Lower lobe of right lung (tissue), 2 donors: ENCODE data around the gene COMMD4. TPM values are rescaled to one million over a fixed set of nuclear protein-coding genes. Genes with fewer than 3 reads are reported as not detected.
"Not testable (repeated sequence)": the region's sequence is repeated elsewhere in the genome, so short reads cannot be mapped to it uniquely, and the experiment has no call there.

Source experiments
- ATAC-seq, 2 donors: fragments of 200-7000 bp; cut with Tn5 transposase; one replicate each; pipeline ENCODE4 v1.9.1; 2020 to 2022; ENCODE audit warnings: mild to moderate bottlenecking in 2 of 2, moderate library complexity in 2 of 2
- DNase-seq: peaks from one replicate; pipeline ENCODE4 v3.0.0-alpha.2; 2020
- H3K27ac ChIP-seq: fragments of 200-600 bp; one replicate; pipeline ENCODE4 v1.8.0; 2022
- H3K27me3 ChIP-seq: fragments of 200-600 bp; one replicate; pipeline ENCODE4 v1.8.0; 2022; ENCODE audit warnings: low read depth
- H3K36me3 ChIP-seq: fragments of 200-600 bp; one replicate; pipeline ENCODE4 v1.8.0; 2022; ENCODE audit warnings: mild to moderate bottlenecking
- H3K4me1 ChIP-seq: fragments of 200-600 bp; one replicate; pipeline ENCODE4 v1.8.0; 2022
- H3K4me3 ChIP-seq: fragments of 200-600 bp; one replicate; pipeline ENCODE4 v1.8.0; 2022; ENCODE audit warnings: mild to moderate bottlenecking
- H3K9me3 ChIP-seq: fragments of 200-600 bp; one replicate; pipeline ENCODE4 v1.8.0; 2022
- intact Hi-C: fragments of 100-400 bp; cut with DNase I; formaldehyde crosslinking; loops from one replicate; pipeline ENCODE4 v1.11.0; 2022
- total RNA-seq: library from RNA; stranded (reverse); fragmentation: NEBNext Ultra II Directional; extraction: Animal tissue kit (Norgen Biotek cat#: 25700); gene quantifications from one replicate; pipeline ENCODE4 v1.2.1, GENCODE V29; 2021
- TF ChIP-seq, protein P1 (sequence below): fragments of 200-600 bp; IDR thresholded peaks from one replicate; pipeline ENCODE4 v1.8.0; 2022; ENCODE audit warnings: antibody characterized with exemption, mild to moderate bottlenecking
- donor health status: DM: no; HTN: yes; CAD: no; lungs with severe emphysema.

COMMD4 gene
- total RNA-seq, 1 donor from 2014 or later = 59.0 TPM

DNA sequence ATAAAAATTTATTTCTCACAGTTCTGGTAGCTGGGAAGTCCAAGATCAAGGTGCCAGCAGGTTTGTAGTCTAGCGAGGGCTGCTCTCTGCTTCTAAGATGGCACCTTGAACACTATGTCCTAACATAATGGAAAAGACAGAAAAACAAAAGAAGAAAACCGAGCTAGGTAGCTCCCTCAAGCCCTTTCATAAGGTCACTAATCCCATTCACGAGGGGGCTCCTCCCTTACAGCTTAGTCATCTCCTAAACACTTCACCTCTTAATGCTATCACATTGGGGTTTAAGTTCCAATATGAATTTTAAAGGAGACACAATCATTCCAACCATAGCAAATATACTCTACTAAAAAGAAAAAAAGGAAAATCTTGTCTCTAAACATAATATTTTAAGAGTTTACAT, 29.7 kb upstream of the COMMD4 start:
- TF ChIP-seq, protein P1, sequence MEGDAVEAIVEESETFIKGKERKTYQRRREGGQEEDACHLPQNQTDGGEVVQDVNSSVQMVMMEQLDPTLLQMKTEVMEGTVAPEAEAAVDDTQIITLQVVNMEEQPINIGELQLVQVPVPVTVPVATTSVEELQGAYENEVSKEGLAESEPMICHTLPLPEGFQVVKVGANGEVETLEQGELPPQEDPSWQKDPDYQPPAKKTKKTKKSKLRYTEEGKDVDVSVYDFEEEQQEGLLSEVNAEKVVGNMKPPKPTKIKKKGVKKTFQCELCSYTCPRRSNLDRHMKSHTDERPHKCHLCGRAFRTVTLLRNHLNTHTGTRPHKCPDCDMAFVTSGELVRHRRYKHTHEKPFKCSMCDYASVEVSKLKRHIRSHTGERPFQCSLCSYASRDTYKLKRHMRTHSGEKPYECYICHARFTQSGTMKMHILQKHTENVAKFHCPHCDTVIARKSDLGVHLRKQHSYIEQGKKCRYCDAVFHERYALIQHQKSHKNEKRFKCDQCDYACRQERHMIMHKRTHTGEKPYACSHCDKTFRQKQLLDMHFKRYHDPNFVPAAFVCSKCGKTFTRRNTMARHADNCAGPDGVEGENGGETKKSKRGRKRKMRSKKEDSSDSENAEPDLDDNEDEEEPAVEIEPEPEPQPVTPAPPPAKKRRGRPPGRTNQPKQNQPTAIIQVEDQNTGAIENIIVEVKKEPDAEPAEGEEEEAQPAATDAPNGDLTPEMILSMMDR = no peak
- H3K27me3 ChIP-seq = peaks cover 10% of the 10 kb centered on the region
- H3K36me3 ChIP-seq = no peaks in the 10 kb centered on the region
- H3K9me3 ChIP-seq = no peaks in the 10 kb centered on the region
- no peak overlapping the region for H3K4me3 ChIP-seq
- ATAC-seq (no peak), DNase-seq (no peak)
- intact Hi-C loops = no loop called here
- no peak overlapping the region for H3K27ac ChIP-seq
- H3K4me1 ChIP-seq = no peaks in the 10 kb centered on the region

- TF ChIP-seq, protein P1 = peak; percentile 36
- Histone ChIP-seq H3K27ac (no peak overlapping the region), H3K4me1 (no peaks in the 10 kb centered on the region), H3K27me3 (peaks cover 10% of the 10 kb centered on the region), H3K4me3 (no peak overlapping the region), H3K36me3 (no peaks in the 10 kb centered on the region), H3K9me3 (no peaks in the 10 kb centered on the region)
- no peak for DNase-seq
- ATAC-seq = peak; percentile 63 to 77
- intact Hi-C loops = no loop called here
Measured at GRCh38 chr15:75307778-75308390, 28.0 kb upstream of the COMMD4 start.

DNA sequence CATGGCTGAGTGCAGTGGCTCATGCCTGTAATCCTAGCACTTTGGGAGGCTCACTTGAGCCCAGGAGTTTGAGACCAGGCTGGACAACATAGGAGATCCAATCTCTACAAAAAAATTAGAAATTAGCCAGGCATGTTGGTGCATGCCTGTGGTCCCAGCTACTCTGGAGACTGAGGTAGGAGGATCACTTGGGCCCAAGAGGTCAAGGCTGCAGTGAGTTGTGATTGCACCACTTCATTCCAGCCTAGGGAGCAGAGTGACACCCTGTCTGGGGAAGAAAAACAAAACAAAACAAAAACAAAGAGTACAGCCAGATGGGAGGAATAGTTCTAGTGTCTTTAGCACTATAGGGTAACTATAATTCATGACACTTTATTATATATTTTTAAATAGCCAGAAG, 26.2 kb upstream of the COMMD4 start:
- TF ChIP-seq, protein P1 = no peak

GRCh38 chr15:75312548-75312947, 23.3 kb upstream of the COMMD4 start:
- H3K36me3 ChIP-seq, ATAC-seq, intact Hi-C loops, H3K27me3 ChIP-seq, H3K9me3 ChIP-seq, H3K27ac ChIP-seq, H3K4me3 ChIP-seq, DNase-seq, H3K4me1 ChIP-seq: not testable (repeated sequence)

More for the DNA sequence above, 26.2 kb upstream of the COMMD4 start:
- DNase-seq (no peak), ATAC-seq (no peak)
- H3K9me3 ChIP-seq = no peaks in the 10 kb centered on the region
- H3K4me1 ChIP-seq = no peaks in the 10 kb centered on the region
- no peaks in the 10 kb centered on the region for H3K36me3 ChIP-seq
- no peak overlapping the region for H3K27ac ChIP-seq
- peaks cover 10% of the 10 kb centered on the region for H3K27me3 ChIP-seq
- intact Hi-C loops = no loop called here
- H3K4me3 ChIP-seq = no peak overlapping the region

- no peaks in the 10 kb centered on the region for H3K9me3 ChIP-seq
- no peaks in the 10 kb centered on the region for H3K4me1 ChIP-seq
- no peak for ATAC-seq
- H3K27me3 ChIP-seq = no peaks in the 10 kb centered on the region
- TF ChIP-seq, protein P1 = no peak
- H3K4me3 ChIP-seq = no peak overlapping the region
- no peaks in the 10 kb centered on the region for H3K36me3 ChIP-seq
- intact Hi-C loops = no loop called here
- no peak overlapping the region for H3K27ac ChIP-seq
- no peak for DNase-seq
Measured at GRCh38 chr15:75313116-75313845, 22.6 kb upstream of the COMMD4 start.
